Hippocampal formation (tissue), 2 donors: ENCODE data around the gene HNRNPUL1.
A peak's percentile ranks its signal among the peaks of the same experiment; 100 is the strongest.
"Not testable (repeated sequence)": the region's sequence is repeated elsewhere in the genome, so short reads cannot be mapped to it uniquely, and the experiment has no call there.

Experiments
- DNase-seq, 2 donors: peaks; one replicate each; lab custom pipeline; 2025; lab: John Stamatoyannopoulos, UW

HNRNPUL1 gene

DNA sequence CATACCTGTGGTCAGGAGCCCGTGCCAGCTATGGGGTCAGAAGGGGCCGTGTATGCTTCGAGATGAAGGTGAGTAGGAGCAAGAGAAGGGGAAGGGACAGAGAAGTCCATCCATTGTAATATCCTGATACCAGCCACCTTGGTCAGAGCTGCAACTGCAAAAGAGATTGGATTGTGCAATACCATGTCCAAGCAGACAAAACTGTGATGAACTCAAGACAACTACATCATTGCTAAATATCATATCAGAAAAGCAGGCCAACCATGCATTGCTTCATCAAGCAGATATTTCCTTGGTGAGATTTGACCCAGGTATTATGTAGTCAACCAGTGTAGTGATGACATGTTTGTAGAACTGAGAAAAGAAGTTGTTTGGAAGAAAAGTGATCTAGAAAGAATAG is 12.1 kb downstream of the HNRNPUL1 start:
- DNase-seq, result no peak

DNA sequence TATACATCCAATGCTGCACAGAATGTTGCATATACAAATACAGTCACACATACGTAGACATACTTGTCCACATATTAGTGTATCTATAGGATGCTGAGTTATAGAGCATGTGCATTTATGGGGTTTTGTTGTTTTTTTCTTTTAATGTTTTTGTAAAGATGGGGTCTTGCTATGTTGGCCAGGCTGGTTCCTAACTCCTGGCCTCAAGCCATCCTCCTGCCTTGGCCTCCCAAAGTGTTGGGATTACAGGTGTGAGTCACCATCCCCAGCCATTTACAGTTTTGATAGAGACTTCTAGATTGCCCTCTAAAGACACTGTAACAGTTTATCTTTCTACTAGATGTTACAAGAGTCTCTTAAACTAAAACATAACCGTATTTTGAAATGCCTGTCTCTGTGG is 14.3 kb downstream of the HNRNPUL1 start:
- no peak for DNase-seq

DNA sequence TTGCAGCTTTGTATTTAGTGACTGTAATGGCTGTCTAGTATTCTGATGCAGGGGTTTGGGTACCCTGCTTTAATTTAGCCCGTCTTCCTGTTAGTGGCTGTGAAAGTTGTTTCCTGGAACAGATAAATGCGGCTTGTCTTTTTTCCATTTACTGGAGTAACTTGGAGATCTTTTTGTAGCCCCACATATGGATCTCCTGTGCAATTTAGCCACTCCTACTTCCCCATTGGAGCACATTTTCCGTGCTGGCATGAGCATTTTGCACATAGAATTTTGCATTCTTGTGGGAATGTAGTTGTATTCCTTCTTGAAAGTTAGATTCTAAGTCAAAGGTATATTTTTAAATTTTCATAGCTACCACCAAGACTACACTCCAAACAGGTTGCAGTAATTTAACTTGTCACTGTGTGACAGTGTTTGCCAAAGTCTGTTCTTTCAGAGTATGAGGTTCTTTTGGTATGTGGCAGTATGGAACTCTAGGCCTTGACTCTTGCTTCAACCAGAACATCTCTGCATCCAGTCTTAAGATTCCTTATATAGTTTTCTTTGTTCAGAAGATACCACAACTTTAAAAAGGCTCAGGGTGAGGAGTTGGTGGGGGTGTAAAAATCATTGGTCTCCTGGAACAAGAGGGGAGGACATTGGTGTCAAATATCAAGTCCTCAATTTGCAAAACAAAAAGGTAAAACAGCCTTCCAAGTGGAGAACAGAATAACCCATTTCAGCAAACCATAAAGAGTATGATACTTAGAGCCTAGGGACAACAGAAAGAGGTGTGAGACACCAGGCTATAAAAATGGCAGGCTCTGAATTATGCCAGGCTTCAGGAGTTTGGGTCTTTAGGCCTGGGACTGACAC is 24.7 kb downstream of the HNRNPUL1 start:
- no peak for DNase-seq

DNA sequence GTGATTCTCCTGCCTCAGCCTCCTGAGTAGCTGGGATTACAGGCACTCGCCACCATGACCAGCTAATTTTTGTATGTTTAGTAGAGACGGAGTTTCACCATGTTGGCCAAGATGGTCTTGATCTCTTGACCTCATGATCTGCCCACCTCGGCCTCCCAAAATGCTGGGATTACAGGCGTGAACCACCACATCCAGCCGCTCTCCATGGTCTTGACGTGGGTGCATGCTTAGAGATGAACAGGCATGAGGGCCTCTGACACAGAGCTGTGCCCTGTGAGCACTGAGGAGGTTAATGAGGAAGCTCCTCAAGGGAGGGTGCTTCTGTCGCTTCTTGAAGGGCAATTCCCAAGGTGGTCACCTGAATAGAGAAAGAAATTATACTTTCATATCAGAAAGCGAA is 25.6 kb downstream of the HNRNPUL1 start:
- DNase-seq, result not testable (repeated sequence)

DNA sequence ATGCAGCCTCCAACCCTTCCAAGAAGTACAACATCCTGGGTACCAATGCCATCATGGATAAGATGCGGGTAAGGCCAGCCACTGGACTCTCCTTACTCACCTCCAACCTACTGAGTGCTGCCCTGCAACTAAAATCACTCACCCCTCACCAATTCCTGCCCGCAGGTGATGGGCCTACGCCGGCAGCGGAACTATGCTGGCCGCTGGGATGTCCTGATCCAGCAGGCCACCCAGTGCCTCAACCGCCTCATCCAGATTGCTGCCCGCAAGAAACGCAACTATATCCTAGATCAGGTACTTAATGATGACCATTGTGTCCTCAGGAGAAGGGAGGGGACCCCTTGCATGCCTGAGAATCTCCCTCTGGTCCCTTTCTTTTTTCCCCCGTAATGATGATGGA is 30.2 kb downstream of the HNRNPUL1 start:
- no peak for DNase-seq

DNA sequence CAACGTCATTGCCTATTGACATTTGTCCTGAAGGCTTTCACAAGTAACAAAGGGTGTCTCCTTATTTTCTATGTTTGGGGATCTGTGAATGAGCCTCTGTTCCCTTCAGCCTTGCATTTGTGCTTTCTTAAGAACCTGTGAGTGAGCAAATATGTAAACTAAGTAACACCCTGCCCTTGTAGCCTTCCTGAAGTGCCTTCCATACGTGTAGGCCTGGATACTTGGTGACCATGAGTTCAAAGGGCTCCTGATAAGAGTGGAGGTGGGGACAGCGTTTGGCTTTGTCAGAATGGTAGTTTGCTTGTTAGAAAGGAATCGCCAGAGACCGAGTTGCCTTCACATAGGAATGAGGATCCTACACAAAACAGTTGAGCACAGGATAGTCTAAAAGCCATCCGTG is 31.3 kb downstream of the HNRNPUL1 start:
- no peak for DNase-seq

DNA sequence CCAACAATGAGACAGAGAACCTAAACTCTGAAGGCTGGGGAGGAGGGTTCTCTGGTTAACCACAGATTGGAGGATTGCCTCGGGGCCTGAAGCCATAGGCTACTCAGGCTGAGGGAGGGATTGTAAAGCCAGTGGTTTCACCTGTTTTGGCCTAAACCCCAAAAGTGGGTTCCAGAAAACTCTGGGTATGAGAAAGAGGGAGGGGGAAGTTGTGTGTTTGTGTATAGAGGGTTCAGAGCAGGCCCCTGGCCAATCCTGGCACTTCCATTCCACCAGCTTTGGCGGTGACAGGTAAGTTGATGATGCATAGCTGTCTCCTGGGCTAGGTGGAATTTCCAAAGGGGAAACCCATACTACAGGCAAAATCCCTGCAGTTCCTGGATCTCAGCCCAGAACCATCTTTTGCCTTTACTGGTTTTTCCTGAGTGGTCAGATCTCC is 32.3 kb downstream of the HNRNPUL1 start:
- no peak for DNase-seq

DNA sequence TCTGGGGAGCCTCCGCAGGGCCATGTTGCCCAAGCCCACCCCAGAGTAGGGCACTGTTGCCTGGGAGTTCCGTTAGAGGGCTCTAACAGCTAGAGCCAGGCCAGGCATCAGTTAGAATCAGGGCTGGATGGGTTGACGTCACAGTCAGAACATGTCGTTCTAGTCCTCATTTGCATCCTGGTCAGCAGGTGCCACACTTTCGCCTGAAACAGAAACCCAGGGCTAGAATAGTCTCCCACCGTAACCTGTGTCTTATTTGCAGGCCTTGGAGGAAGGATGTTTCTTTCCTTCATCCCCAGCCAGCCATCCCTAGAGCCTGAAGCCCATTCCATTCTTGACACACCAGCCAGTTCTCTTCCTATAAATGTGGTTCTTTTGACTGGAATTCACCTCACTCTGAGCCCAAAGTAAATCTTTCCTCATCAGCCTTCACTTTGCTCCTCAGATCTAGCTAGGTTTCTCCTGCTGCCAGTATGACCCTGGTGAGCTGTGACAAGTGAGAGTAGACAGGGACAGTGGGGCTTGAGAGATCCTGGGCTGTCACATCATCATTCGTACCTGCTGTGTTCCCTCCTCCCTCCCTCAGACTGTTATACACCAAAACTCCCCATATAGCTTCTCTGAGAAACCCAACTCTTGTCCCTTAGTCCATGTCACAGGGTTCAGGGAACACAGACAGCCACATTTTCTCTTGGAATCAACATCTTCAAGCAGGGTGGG is 33.6 kb downstream of the HNRNPUL1 start:
- no peak for DNase-seq

DNA sequence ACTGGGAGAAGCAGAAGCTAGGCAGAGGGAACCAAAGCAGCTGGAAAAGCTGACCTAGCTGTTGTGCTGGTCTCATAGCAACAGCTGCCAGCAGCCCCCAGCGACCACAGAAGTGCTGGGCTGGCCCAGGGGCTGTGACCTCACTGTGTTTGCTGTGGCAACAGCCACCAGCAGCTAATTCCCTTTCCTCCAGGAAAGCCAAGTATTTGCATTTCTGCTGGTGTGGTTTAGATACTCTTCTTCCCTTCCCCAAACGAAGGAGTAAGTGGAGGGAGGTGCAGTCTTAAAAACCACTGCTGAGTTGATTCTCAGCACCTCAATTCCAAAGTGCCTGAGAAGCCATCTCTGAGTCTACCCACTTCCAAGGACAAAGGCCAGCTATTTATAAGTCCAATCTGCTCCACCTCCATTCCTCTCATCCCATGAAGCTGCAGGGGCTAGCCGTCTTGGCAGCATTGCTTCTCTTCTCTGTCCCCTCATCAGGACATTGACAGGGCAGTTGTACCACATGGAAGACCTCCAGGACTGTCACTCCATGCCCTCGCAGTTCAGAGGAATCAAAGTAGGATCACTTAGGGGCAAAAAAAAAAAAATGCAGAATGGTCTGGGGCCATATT is 34.3 kb downstream of the HNRNPUL1 start:
- peak in 1 of 2 donors; percentile 6 for DNase-seq

DNA sequence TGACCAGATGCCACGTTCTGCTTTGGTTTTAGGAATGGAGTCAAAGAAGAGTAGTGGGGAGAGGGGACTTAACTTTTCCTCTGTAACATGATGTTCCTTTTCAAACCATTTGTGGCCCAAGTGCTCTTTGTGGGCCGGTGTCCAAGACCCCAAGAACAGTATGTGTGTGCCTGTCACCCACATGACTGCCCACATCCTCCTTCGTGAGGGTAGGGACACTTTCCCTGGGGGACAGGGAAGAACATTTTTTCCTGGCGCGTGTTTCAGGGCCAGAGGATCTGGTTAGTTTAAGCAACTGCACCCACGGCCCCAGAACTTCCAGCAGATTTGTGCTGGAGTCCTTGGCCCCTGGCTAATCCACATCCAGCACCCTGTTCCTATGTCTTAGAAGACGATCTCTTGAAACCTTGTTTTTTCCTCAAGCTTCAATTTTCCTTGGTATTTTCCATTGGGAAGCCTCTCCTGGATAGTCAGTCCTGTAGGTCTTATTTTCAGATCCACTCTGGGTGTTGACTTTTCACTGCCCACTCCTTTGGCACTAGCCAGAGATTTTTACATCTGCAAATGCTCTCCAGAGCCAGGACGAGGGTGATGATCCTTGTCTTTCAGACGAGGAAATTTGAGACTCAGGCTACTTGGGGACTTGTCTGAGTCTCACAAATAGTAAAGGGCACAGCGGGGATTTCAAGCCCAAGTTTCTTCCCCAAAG is 35.0 kb downstream of the HNRNPUL1 start:
- DNase-seq, result no peak

DNA sequence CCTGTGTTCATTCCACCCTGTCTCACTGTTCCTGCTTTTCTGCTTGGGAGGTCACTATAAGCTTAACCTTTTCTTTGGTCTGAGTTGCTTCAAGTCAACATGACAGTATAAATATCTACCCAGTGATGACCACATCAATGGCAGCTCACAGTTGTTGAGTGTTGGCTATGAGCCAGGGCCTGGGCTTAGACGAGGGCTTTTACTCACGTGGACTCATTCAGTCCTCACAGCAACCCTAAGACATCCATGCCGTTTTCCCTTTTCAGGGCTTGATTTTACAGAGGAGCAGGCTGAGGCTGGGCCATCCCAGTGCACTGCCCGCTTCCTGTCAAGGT is 35.5 kb downstream of the HNRNPUL1 start:
- DNase-seq, result no peak

DNA sequence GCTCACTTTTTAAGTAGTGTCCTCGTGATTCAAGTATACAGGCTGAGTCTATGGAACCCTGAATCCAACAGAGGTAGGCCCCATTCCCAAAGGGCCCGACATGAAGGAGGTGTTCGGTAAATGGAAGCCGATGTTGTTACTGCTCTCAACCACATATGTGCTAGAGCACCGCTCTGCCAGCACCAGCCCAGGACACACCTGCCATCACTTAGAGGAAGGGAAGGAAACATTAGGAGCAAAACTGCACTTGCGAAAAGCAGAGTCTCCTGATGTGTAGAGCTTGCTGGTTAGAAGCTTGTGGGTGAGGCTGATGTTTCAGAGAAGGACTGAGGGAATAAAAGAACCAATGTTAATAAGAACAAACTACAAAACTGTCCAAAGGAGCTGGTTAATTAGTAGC is 36.4 kb downstream of the HNRNPUL1 start:
- no peak for DNase-seq

DNA sequence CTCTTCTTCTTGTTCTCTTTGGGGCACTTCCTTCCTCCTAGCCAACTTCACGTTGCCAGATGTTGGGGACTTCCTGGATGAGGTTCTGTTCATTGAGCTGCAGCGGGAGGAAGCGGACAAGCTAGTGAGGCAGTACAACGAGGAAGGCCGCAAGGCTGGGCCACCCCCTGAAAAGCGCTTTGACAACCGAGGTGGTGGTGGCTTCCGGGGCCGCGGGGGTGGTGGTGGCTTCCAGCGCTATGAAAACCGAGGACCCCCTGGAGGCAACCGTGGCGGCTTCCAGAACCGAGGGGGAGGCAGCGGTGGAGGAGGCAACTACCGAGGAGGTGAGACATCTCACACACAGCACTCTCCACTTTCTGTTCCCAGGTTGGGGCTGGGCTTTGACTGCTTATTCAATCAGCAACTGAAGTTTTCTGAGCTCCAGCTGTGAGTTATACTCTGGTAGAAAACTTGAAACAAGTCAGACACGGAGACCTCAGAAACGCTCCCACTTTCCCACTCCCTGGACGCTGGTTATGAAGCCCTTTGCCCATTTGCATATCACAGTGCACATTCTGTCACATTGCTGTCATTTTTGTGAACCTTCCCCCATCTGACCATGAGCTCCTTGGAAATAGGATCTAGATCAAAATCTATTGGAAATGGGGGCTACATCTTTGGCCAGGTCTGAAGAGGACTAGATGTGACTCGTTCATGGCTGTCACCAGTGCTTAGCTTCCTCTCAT is 38.6 kb downstream of the HNRNPUL1 start:
- DNase-seq, result no peak

DNA sequence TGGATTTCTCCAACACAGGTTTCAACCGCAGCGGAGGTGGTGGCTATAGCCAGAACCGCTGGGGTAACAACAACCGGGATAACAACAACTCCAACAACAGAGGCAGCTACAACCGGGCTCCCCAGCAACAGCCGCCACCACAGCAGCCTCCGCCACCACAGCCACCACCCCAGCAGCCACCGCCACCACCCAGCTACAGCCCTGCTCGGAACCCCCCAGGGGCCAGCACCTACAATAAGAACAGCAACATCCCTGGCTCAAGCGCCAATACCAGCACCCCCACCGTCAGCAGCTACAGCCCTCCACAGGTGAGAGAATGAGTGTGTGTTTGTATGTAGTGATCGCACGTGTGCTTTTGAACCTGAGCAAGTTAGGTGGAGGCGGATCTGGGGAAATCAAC is 39.8 kb downstream of the HNRNPUL1 start:
- no peak for DNase-seq

DNA sequence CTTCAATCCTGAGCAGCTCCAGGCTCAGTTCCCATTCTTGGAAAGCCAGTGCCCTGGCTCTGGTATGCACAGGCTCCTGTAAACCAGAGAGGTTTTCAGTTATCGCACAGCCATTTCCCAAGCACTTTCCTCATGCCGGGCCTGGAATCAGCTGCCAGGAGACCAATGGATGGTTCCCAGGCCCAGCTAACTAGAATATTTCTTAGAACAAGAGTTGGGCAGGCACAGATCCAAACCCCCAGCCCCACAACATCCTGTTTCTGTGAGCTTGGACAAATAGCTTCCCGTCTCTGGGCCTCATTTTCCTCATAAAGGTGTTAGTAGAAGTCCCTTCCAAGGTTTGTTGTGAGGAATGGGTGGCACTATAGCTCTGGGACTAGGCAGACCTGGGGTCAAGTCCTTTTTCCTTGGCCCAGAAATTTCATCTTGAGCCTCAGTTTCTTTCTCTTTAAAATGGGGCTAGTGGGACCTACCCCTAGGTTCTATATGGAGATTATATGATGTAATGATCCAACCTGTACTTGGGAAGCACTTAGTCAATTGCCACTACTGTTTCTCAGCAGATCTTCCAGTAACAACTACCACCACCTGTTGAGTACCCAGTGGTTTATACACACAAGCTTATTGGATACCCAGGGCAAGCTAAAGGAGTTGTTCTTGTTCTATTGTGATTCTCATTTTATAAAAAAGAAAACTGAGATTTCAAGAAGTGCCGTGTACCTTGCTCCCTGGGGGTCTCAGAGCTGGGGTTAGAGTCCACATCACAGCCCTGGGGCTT is 40.7 kb downstream of the HNRNPUL1 start:
- no peak for DNase-seq

DNA sequence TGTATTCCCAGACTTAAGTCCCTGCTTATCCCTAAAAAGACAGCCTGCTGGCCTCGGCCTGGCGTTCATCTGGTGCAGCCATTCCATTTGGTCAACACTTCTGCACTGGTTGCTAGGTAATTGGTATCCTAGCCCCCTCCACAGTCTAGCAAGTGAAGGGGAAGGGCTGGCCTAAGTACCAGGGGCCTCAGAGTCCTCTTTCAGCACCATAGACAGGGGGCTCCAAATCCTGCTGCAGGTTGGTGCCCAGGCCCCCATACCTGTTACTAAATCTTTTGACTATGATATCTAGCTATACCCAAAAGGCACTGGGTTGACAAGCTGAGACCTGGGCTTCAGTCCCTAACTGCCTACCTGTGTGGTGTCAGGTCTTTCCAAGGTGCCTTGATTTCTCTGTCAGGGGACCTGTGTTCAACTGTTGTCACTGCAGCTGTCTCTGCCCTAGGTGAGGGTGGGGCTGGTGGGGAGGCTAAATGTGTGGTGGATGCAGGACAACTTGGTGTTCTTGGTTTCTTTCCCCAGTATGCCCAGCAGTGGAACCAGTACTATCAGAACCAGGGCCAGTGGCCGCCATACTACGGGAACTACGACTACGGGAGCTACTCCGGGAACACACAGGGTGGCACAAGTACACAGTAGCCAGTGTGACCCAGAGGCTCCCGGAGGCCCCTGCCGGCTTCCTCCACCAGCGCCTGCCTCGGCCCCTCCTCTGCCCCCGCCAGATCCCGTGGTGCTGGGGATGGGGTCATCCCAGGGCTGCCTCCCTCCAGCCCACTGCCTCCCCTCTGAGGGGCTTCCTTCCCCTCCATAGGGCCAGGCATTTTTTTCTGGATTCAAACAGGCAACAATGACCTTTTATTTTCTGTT is 42.0 kb downstream of the HNRNPUL1 start:
- DNase-seq, result no peak

DNA sequence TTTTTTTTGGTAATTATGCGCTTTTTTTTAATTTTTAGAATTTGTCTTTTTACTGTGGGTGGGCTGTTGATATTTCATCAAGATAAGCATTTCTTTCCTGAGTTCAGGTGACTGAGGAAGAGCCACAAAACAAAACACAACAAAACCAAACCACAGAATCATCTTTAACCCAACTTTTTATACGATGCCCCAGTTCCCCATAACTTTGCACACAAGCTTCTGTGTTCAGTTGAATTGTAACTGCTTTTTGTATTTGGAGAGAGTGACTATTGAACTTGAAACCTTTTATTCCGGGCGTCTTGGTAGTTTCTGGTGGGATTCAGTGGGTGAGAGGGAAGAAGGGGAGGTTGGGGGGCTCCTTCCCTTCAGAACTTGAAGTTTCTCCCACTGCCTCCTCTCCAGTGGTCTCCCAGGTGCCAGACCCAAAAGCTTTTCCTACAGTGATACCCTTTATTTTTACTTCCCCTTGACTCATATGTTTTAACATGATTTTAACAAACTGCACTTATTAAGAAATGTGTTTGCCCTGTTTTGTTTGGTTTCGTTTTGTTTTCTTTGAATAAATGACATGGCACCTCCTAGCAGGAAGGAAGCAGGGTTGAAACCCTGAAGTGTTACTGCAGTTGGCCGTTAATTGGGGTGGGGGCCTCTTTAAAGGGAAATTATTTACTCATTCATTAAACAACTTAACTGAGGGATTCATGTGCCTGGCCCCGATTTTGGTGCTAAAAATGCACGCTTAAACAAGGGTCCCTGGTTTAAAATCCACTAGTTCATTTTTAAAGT is 43.1 kb downstream of the HNRNPUL1 start:
- no peak for DNase-seq

DNA sequence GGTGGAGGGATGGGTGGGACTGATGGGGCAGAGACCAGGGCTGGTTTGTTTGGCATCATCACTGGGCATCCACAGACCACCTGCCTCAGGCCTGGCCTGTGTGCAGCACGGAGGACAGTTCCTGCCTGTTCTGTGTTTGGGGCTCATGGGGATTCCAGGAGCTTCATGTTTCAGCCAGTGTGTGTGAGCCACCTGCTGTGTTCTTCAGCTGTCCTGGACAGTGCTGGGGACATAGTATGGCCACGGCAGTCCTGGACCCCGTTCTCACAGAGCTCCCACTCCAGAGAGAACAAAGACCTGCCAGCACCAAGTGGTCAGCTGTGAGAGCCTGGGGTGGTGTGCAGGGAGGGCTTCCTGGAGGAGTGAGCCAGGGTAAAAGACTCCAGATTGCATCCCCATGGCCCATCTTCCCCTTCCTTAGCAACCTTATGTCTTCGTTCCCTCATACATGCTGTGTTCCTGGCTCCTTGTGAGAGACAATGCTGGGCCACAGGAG is 43.8 kb downstream of the HNRNPUL1 start:
- DNase-seq, result no peak
